Measurements from ENCODE around the gene KIRREL3.

Gene KIRREL3

DNA sequence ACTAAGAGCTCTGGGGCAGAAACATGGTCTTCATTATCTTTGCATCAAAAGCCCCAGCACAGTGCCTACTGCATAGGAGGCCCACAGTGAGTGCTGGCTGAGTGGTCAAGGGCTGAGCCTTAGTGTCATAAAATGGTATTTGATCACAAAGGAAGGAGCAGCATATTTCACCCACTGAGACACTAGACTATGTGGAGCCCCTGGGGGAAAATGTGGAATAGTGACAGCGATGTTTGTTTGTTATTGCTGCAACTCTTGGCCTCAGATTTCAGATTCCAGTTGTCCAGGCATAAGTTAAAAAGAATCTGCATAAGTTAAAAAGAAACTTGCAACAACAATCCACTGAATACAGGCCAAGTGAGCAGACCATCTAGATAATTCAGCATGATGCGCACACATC lies 7.0 kb downstream of the KIRREL3 start:
- Histone ChIP-seq H3K79me2 (ENCODE audit: insufficient read depth, low read depth) (no peaks in the 10 kb centered on the region), H3K27ac (no peak overlapping the region), H3K9ac (no peak overlapping the region)

DNA sequence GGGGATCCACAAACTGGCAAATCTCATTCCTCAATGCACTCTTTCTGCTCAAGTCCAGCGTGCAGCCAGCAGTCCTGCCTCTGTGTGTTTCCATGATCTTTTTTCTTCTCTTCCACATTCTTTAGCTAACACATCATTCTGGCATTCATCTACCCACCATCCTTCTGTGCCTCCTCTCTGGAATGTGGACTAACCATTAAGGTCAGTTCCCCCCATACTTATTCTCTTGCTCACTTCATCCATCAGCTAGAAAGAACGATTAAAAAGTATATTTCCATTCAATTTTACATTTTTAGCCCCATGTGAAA lies 7.8 kb downstream of the KIRREL3 start:
- Histone ChIP-seq H3K4me1 (ENCODE audit: low read depth, poor library complexity, severe bottlenecking) (peaks cover 8% of the 10 kb centered on the region), H2AFZ (ENCODE audit: low read depth) (no peak overlapping the region), H3K9ac (no peak overlapping the region), H3K27me3 (ENCODE audit: insufficient read depth, low read depth) (no peaks in the 10 kb centered on the region), H3K79me2 (ENCODE audit: insufficient read depth, low read depth) (no peaks in the 10 kb centered on the region), H3K4me3 (IDR thresholded peaks at IDR 0.05; ENCODE audit: insufficient read depth, low read depth, low read length) (no peak overlapping the region), H3K4me2 (no peak overlapping the region), H4K20me1 (ENCODE audit: insufficient read depth) (no peaks in the 10 kb centered on the region), H3K36me3 (ENCODE audit: insufficient read depth) (no peaks in the 10 kb centered on the region), H3K27ac (no peak overlapping the region)
- no peak for TF ChIP-seq CTCF (conservative IDR thresholded peaks at IDR 0.05; ENCODE audit: low read depth, low read length)

More for the DNA sequence above, 7.0 kb downstream of the KIRREL3 start:
- TF ChIP-seq CTCF (conservative IDR thresholded peaks at IDR 0.05; ENCODE audit: low read depth, low read length): no peak
- Histone ChIP-seq H3K4me3 (IDR thresholded peaks at IDR 0.05; ENCODE audit: insufficient read depth, low read depth, low read length) (no peak overlapping the region), H3K27me3 (ENCODE audit: insufficient read depth, low read depth) (no peaks in the 10 kb centered on the region), H4K20me1 (ENCODE audit: insufficient read depth) (no peaks in the 10 kb centered on the region), H3K4me2 (no peak overlapping the region), H3K36me3 (ENCODE audit: insufficient read depth) (no peaks in the 10 kb centered on the region), H2AFZ (ENCODE audit: low read depth) (no peak overlapping the region), H3K4me1 (ENCODE audit: low read depth, poor library complexity, severe bottlenecking) (peaks cover 6% of the 10 kb centered on the region)

- Histone ChIP-seq H3K4me1 (ENCODE audit: low read depth, poor library complexity, severe bottlenecking) (peaks cover 8% of the 10 kb centered on the region), H4K20me1 (ENCODE audit: insufficient read depth) (no peaks in the 10 kb centered on the region), H3K4me2 (no peak overlapping the region), H3K27ac (no peak overlapping the region), H3K36me3 (ENCODE audit: insufficient read depth) (no peaks in the 10 kb centered on the region), H3K9ac (no peak overlapping the region), H3K27me3 (ENCODE audit: insufficient read depth, low read depth) (no peaks in the 10 kb centered on the region), H2AFZ (ENCODE audit: low read depth) (no peak overlapping the region), H3K79me2 (ENCODE audit: insufficient read depth, low read depth) (no peaks in the 10 kb centered on the region), H3K4me3 (IDR thresholded peaks at IDR 0.05; ENCODE audit: insufficient read depth, low read depth, low read length) (no peak overlapping the region)
- no peak for TF ChIP-seq CTCF (conservative IDR thresholded peaks at IDR 0.05; ENCODE audit: low read depth, low read length)
Observed at GRCh38 chr11:126992065-126992803, 8.3 kb downstream of the KIRREL3 start.

- H3K27me3 ChIP-seq (ENCODE audit: insufficient read depth, low read depth): no peaks in the 10 kb centered on the region
Observed at GRCh38 chr11:126991596-126991995, 9.0 kb downstream of the KIRREL3 start.

More at GRCh38 chr11:126991596-126991995, 9.0 kb downstream of the KIRREL3 start:
- Histone ChIP-seq H3K79me2 (ENCODE audit: insufficient read depth, low read depth) (no peaks in the 10 kb centered on the region), H2AFZ (ENCODE audit: low read depth) (no peak overlapping the region), H3K27ac (no peak overlapping the region), H3K4me2 (no peak overlapping the region), H3K36me3 (ENCODE audit: insufficient read depth) (no peaks in the 10 kb centered on the region), H3K4me1 (ENCODE audit: low read depth, poor library complexity, severe bottlenecking) (peaks cover 8% of the 10 kb centered on the region), H3K9ac (no peak overlapping the region), H4K20me1 (ENCODE audit: insufficient read depth) (no peaks in the 10 kb centered on the region), H3K4me3 (IDR thresholded peaks at IDR 0.05; ENCODE audit: insufficient read depth, low read depth, low read length) (no peak overlapping the region)
- no peak for TF ChIP-seq CTCF (conservative IDR thresholded peaks at IDR 0.05; ENCODE audit: low read depth, low read length)
